Neural cell (in vitro differentiated cells): Measurements from ENCODE around the gene C1RL.

Experiments
- CTCF ChIP-seq: fragments of 450-650 bp; IDR thresholded peaks from 2 replicates; pipeline ENCODE4 v1.5.1; 2014; ENCODE audit warnings: antibody characterized with exemption, mild to moderate bottlenecking, moderate library complexity; ENCODE audit not compliant: poor library complexity, severe bottlenecking
- EZH2 ChIP-seq: fragments of 200-600, 300-800 bp; shearing (Covaris generic), sonication (generic); IDR thresholded peaks from 2 replicates; pipeline ENCODE4 v1.6.1; 2014; ENCODE audit warnings: antibody characterized with exemption, low read length, borderline replicate concordance, mild to moderate bottlenecking; ENCODE audit not compliant: insufficient read depth, poor library complexity, severe bottlenecking
- POLR2AphosphoS5 ChIP-seq: IDR thresholded peaks from 2 replicates; pipeline ENCODE4 v1.6.1; 2012
- SMC3 ChIP-seq: fragments of 450-650 bp; conservative IDR thresholded peaks from 2 replicates; pipeline ENCODE4 v1.6.1; 2014; ENCODE audit warnings: antibody characterized with exemption, mild to moderate bottlenecking, moderate library complexity; ENCODE audit not compliant: poor library complexity

GRCh38 chr12:7072035-7072434 is 37.0 kb downstream of the C1RL start:
- no peak for TF ChIP-seq CTCF
- TF ChIP-seq POLR2AphosphoS5, result no peak
- TF ChIP-seq SMC3, result no peak
- TF ChIP-seq EZH2, result no peak
